Small intestine (tissue), 7 donors: ENCODE results near the gene DLG2. TPM values are rescaled to one million over a fixed set of nuclear protein-coding genes. Genes with fewer than 3 reads are reported as not detected.

Experiments used
- DNase-seq, 2 donors: peaks; one replicate each; pipeline versions ENCODE4 v3.0.0 to v3.0.0-alpha.2; 2013
- FAIRE-seq: peaks from 2 replicates; lab custom pipeline; 2012; peaks lifted over from hg19 to GRCh38; lab: Jason Lieb, UNC
- H3K27ac ChIP-seq, 3 donors: one replicate each; pipeline ENCODE4 v1.5.1; 2013; ENCODE audit warnings: low read length in 2 of 3, mild to moderate bottlenecking in 2 of 3, control low read depth in 1 of 3, inconsistent platforms in 1 of 3, low read depth in 1 of 3, moderate library complexity in 1 of 3
- H3K27me3 ChIP-seq, 3 donors: one replicate each; pipeline ENCODE4 v1.6.1; 2013; ENCODE audit warnings: low read length in 3 of 3, inconsistent platforms in 1 of 3; ENCODE audit not compliant: control insufficient read depth in 3 of 3, insufficient read depth in 3 of 3
- H3K36me3 ChIP-seq, 3 donors: one replicate each; pipeline ENCODE4 v1.6.1; 2013; ENCODE audit warnings: low read length in 3 of 3, inconsistent platforms in 1 of 3, low read depth in 1 of 3, mild to moderate bottlenecking in 1 of 3, moderate library complexity in 1 of 3; ENCODE audit not compliant: control insufficient read depth in 3 of 3, insufficient read depth in 2 of 3
- H3K4me1 ChIP-seq, 3 donors: one replicate each; pipeline ENCODE4 v1.6.1; 2013; ENCODE audit warnings: low read length in 2 of 3, inconsistent platforms in 1 of 3, low read depth in 1 of 3, mild to moderate bottlenecking in 1 of 3, moderate library complexity in 1 of 3; ENCODE audit not compliant: control insufficient read depth in 3 of 3, insufficient read depth in 2 of 3
- H3K4me3 ChIP-seq, 3 donors: one replicate each; pipeline ENCODE4 v1.5.1; 2013; ENCODE audit warnings: low read length in 3 of 3, control low read depth in 1 of 3, inconsistent platforms in 1 of 3, low read depth in 1 of 3, mild to moderate bottlenecking in 1 of 3, moderate library complexity in 1 of 3
- H3K9me3 ChIP-seq, 2 donors: one replicate each; pipeline ENCODE4 v1.6.1; 2013; ENCODE audit warnings: low read depth in 1 of 2, low read length in 1 of 2; ENCODE audit not compliant: control insufficient read depth in 2 of 2, insufficient read depth in 1 of 2
- WGBS, 3 donors: extraction: QIAGEN DNeasy Blood & Tissue Kit; methylation state at CpG; one replicate each; pipeline ENCODE4 v1.1.7; 2013; 5-methylcytosine and 5-hydroxymethylcytosine counted together
- polyA plus RNA-seq, 4 donors: library from polyadenylated mRNA; stranded (reverse) in 3 of 4; unstranded in 1 of 4; fragments of 200-250 nt in 3 of 4; fragments of 120-200 nt in 1 of 4; gene quantifications; one replicate each; pipeline versions ENCODE4 v1.2.1 to v1.2.3, GENCODE V29; 2013
- donor health status: healthy with polysubstance abuse.
- donor health status: control.
- donor health status: control.
- donor health status: Bipolar disorder and iron deficiency.
- donor health status: healthy.

The DLG2 gene
- polyA plus RNA-seq, 4 donors = 0.22 to 1.6 (median 1.1) TPM

DNA sequence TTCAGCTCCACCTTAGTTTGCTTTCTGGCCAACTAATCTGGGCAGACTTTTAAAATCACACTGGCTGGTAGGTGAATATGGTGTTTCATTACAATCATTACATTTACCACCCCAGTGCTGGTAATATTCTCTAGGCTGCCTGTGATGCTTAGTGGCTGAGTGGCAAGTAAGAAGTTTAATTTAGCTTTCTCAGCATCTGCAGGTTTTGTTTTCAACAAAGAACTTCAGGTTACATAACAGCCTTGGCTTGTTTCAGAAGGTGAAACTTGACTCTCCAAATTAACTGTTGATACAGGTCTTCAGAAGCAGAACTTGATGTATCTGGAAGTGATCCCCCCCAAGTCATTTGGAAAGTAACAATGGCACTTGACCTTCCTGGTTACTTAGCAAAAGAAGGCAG is 1917.7 kb downstream of the DLG2 start:
- peaks cover 0 to 12% (median 0%) of the 10 kb centered on the region in 3 donors for H3K4me1 ChIP-seq
- no peaks in the 10 kb centered on the region for H3K9me3 ChIP-seq
- no peak overlapping the region for H3K27ac ChIP-seq
- H3K27me3 ChIP-seq = no peaks in the 10 kb centered on the region
- FAIRE-seq (no peak), DNase-seq (no peak)
- no peaks in the 10 kb centered on the region for H3K36me3 ChIP-seq
- no peak overlapping the region for H3K4me3 ChIP-seq

DNA sequence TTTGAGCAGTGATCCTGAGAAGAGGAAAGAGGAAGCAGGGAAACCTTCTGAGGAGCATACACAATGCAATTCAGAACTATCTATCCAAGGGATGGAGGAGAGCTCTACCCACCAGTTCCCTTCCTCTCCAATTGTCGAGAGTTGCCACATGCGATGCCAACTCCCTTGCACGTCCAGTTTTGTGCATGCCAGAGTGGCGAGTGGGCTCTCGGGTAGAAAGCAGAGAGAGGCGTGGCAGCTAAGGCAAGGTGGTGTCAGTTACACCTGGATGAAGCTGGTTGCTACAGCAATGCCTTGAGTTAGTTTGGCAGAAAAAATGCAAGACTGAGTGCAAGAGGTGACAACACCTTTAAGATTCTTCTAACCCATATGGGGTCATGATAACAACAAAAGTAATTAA is 1920.6 kb downstream of the DLG2 start:
- H3K4me3 ChIP-seq = no peak overlapping the region
- H3K36me3 ChIP-seq = no peaks in the 10 kb centered on the region
- FAIRE-seq = no peak
- no peak for DNase-seq
- no peak overlapping the region for H3K27ac ChIP-seq
- H3K27me3 ChIP-seq = no peaks in the 10 kb centered on the region
- WGBS, 3 donors = 68 to 76% (median 75%) methylated on average over 6 of the region's 6 CpGs
- H3K9me3 ChIP-seq = no peaks in the 10 kb centered on the region
- peaks cover 0 to 12% (median 0%) of the 10 kb centered on the region in 3 donors for H3K4me1 ChIP-seq

DNA sequence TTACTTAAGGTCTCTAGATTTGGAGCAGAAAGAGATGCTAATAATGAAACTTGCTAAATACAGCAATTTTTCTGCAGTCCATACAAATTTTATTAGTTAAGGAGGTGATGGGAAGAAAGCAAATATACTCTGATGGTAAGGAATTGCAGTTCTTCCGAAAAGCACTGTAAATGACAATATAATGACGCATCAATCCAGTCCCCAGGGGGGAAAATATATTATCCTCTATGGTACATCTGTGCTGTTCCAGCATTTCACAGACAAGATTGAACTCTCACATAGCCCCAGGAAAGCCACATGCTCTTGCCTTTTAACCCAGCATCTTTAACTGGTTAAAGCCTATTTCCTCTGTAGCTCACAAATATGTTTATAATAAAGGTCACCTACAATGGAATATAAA is 1924.3 kb downstream of the DLG2 start:
- H3K36me3 ChIP-seq = no peaks in the 10 kb centered on the region
- H3K27me3 ChIP-seq = no peaks in the 10 kb centered on the region
- 93 to 95% (median 94%) methylated on average over 2 of the region's 2 CpGs for WGBS, 3 donors
- peaks cover 0 to 3% (median 0%) of the 10 kb centered on the region in 3 donors for H3K4me1 ChIP-seq
- no peak overlapping the region for H3K4me3 ChIP-seq
- FAIRE-seq (no peak), DNase-seq (no peak)
- no peaks in the 10 kb centered on the region for H3K9me3 ChIP-seq
- H3K27ac ChIP-seq = no peak overlapping the region

DNA sequence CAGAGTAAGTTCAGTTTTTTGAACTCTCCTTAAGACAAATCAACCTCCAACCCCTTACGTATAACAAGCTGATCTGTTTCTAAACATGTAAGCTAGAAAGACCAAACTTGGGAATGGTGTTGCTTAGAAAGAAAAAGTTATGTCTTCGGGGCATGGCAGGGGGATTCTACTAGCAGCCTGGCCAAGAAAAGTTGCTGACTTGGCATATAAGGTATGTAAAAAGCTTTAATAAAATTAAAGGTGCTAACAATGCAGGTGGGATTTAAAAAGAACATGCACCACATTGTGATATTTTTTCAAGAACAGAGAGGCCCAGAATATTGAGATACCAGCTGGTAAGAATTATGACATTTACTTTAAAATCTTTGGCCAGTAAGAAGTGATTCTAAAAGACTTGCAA is 1929.6 kb downstream of the DLG2 start:
- no peak for FAIRE-seq
- H3K9me3 ChIP-seq = no peaks in the 10 kb centered on the region
- H3K27me3 ChIP-seq = no peaks in the 10 kb centered on the region
- H3K4me1 ChIP-seq = peaks cover 0 to 10% (median 8%) of the 10 kb centered on the region in 3 donors
- no peaks in the 10 kb centered on the region for H3K36me3 ChIP-seq
- DNase-seq = no peak
- H3K4me3 ChIP-seq = no peak overlapping the region
- no peak overlapping the region for H3K27ac ChIP-seq
- WGBS, 3 donors = 88 to 89% (median 88%) methylated on average over 2 of the region's 2 CpGs

DNA sequence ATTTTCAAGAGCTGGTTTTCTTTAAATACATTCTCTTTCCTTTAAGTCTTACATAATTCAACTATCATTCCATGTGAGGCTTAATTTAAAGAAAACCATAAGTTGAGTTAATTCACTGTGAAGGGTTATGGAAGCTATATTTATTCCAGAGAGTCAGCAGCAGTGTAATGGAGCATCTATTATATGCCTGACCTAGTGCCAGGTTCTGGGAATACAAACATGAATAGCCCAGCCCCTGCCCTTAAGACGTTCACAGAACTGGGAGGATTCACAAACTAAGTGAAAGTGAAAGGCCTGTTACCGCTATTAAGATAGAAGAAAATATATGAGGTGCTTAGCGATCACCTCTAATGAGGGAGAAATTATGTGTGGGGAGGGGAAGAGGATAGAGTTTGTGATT is 1932.1 kb downstream of the DLG2 start:
- Histone ChIP-seq H3K4me3 (no peak overlapping the region), H3K36me3 (no peaks in the 10 kb centered on the region), H3K27me3 (no peaks in the 10 kb centered on the region), H3K4me1 (peaks cover 0 to 16% (median 10%) of the 10 kb centered on the region in 3 donors), H3K27ac (no peak overlapping the region), H3K9me3 (no peaks in the 10 kb centered on the region)
- DNase-seq = peak in 1 of 2 donors; percentile 17
- no peak for FAIRE-seq
- WGBS, 3 donors = 26 to 60% (median 42%) methylated on average over 3 of the region's 3 CpGs

DNA sequence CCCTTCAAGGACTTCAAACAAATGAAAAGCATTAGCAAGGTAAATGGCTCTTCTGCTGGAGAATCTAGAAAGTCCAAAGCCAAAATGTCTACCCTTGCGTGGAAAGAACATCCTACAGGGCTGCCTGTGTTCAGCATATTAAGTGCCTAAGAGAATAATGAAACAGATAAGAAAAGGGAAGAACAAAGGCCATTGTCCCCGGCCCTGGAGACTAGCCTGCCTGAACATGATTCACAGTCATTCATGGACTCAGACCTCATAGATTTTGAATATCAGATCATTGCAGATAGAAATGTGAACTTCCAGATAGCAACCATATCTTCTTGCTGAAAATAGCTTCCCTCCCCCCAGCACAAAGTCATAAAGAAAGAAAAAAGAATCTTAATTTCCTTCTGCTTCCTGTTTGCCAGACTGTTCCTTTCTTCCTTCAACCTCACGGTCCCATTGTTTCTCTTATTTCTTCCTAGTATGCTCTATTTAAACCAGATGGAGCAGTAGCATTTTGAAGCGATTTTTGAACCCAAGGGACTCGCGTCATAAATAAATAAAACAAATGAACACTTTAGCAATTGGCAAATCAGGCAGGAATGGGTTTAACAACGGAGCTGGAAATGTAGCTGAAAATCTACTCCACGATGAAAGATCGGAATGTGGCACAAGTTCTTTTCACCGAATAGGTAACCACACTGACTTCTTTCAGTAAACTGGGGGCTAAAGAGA is 1932.8 kb downstream of the DLG2 start:
- FAIRE-seq (no peak), DNase-seq (peak; percentile 19 to 62)
- Histone ChIP-seq H3K27ac (no peak overlapping the region), H3K27me3 (no peaks in the 10 kb centered on the region), H3K36me3 (no peaks in the 10 kb centered on the region), H3K9me3 (no peaks in the 10 kb centered on the region), H3K4me1 (peaks cover 0 to 16% (median 10%) of the 10 kb centered on the region in 3 donors), H3K4me3 (no peak overlapping the region)
- WGBS, 3 donors = 42 to 50% (median 48%) methylated on average over 10 of the region's 10 CpGs

DNA sequence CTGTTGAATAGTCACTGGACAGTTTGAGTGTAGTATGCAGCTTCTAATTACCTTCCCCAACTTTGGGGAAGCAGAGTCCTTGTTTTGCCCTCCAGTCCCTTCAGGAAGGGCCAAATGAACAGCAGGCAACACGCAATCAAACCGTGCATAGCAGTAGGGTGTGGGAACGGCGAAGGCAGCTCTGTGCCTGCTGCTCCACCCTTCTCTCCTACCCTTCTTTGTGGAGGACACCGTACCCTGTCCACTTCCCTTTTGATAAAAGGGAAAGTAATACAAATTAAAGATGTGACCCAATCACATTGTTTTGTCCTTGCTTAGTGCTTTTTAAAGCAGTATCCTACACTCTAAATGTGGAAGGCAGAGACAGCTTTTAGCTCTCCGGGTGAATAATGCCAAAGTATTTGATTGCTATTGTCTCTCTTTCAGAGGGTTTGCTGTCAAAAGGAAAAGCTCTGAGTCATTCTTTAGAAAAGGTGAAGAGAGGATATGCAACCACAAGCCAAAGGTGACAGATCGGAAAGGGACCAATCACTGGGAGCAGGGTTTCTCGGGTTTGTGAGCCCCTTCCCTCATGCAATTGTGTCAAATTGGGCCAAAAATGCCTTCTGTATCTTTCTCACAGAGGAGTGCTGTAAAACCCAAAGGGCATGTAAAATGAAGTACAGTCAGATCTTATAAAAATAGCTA is 1933.7 kb downstream of the DLG2 start:
- Histone ChIP-seq H3K27me3 (no peaks in the 10 kb centered on the region), H3K36me3 (no peaks in the 10 kb centered on the region), H3K9me3 (no peaks in the 10 kb centered on the region), H3K4me1 (peaks cover 0 to 16% (median 10%) of the 10 kb centered on the region in 3 donors), H3K4me3 (no peak overlapping the region), H3K27ac (no peak overlapping the region)
- DNase-seq = peak in 1 of 2 donors; percentile 43
- WGBS, 3 donors = 43 to 81% (median 51%) methylated on average over 8 of the region's 8 CpGs
- FAIRE-seq = no peak

DNA sequence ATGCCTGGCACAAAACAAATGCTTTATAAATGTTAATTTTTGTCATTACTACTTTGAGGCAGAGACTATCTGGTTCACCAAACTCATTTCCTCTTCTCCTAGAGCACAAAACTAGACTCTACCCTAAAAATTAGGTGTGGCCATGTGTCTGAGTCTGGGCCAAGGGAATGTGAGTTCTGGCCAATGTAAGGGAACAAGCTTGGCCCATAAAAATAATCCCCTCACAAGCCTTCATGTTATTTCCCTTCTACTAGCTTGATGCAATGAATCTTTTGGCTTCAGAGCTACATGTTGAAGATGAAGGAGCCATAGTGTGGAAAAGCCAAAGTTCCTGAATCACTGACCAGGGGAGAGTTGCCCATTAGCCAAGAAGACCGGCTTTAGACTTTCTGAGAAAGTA is 1934.5 kb downstream of the DLG2 start:
- Histone ChIP-seq H3K27ac (no peak overlapping the region), H3K4me1 (peaks cover 0 to 16% (median 10%) of the 10 kb centered on the region in 3 donors), H3K4me3 (no peak overlapping the region), H3K27me3 (no peaks in the 10 kb centered on the region), H3K9me3 (no peaks in the 10 kb centered on the region), H3K36me3 (no peaks in the 10 kb centered on the region)
- DNase-seq (no peak), FAIRE-seq (no peak)
- WGBS, 3 donors = 78 to 85% (median 80%) methylated on average over 1 of the region's 1 CpG
